HG03521 (cell line): ENCODE measurements around the gene ABCC8.
A peak's percentile ranks its signal among the peaks of the same experiment; 100 is the strongest.

ENCODE experiments used
- ATAC-seq: cut with Tn5 transposase; IDR thresholded peaks from one replicate; pipeline ENCODE4 v1.9.1; 2021; ENCODE audit warnings: mild to moderate bottlenecking, moderate library complexity; ENCODE audit not compliant: unreplicated experiment

The ABCC8 gene

DNA sequence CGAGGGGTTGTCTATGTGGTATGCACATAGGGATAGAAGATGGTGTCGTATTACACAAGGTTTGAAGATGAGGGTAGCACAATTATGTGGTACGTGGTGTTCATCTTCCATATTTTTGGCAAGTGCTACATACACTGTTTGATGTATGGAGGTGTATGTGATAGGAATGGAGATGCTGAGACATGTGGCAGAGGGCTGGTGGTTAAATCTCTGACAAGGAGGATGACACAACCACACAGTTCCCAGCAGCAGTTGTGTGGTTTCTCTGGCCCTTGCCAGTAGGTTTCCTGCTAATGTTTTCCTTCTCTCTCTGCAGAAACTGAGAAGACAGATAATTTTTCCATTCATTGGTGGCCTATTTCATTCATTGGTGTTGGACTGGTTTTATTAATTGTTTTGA lies 108.1 kb downstream of the ABCC8 start:
- ATAC-seq, result no peak

DNA sequence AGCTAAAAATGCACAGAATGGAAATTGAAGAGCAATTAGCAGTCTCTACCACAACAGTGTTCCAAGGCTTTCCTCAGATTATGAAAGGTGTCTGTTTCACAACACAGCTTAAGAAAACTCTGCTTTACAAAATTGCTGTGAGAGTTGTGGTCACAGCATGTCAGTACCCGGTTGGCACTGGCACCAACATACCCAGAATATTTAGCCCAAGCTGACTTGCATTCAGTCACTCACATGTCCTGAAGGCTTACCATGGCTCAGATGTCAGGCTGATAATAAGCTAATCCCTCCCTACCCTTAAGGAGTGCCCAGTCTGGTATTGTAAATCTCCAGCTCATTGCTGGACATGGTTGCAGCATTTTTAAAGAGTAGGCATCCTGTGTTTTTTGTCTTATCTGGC lies 110.2 kb downstream of the ABCC8 start:
- ATAC-seq, result no peak

DNA sequence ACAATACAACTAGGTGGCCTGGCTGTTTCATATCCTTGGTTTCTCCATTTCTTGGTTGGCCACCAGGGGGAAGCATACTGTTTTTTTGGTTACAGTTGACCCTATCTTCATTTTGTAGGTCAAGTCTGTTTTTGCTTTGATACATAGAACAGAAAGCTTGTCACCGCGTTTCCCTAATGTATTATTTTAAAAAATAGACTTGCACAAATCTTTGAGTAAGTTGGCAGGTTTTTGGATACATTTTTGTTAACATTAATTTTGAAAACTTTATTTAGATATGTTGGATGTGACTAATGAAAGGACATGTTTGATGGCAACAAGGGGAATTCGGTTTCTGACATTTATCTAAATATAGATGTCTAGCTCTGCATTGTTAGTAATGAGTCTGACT lies 122.0 kb downstream of the ABCC8 start:
- ATAC-seq, result no peak

DNA sequence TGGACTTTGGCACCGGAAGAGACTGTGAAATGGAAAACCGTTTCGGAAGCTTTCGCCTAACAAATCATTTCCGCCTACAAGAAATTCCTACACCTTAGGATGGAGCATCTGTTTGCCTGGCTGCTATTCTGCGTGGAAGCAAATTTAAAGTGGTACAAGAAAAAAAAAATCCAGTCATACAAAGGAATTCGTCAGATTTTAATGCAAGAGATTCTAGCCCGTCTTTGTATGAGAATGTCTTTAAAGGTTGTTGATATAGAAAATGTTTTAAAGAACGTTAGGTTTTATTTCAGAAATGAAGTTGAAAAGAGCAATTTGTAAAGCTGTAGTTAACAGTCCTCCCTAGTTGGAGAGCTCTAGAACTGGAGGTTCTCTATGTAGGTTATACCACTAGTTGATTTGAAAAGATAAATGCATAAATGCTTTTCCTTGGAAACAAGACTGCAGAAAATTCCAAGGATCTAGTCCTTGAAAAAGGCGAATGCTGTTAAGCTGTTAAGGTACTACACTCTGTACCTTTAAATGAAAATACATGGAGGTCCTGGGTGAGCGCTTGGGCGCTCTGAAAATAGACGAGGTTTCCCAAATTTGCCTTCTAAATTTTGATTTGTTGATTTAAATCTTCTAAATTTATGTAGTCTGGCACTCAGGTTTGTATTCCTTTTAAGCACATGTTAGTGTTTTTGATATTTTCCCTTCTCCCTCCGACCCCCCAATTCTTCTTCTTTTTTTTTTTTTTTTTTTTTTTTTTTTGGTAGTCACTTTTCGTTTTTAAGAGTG lies 122.6 kb downstream of the ABCC8 start:
- no peak for ATAC-seq

DNA sequence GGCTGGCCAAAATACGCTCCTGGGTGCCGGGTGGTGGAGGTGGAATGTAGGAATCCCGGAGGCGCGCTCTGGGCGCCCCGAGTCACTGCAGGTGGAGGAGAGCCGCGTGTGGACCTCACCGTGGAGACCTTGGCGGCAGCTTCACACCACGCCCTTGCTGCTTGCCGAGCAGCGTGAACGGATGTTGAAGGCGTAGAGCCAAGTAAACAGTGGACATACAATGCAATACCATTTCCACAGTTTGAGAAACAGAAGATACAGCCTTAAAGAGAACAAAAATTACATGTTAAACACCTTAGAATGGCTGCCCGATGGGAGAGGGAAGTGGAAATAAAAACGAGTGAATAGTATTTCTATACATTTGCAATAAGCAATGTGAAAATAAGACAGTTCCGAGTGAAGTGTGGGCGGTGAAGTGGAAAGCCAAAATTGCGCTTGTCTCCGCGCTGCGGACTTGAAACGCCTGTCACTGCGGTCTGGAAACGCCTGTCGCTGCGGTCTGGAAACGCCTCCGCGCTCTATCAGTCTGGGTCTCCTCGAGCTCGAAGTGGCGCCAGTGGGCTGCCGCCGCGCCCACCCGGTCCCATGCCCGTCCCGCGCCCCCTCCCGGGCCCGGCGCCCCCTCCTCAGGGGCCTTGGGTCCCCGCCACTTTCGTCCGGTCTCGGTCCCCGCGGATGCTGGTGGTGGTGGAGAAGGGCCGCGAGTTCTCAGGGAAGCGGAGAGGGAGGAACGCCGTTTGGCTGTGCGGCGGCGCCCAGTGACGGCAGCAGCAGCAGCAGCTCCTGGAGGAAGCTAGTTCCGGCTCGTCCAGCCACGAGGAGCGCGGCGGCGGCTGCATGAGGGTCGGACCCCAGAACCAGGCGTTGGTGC lies 123.5 kb downstream of the ABCC8 start:
- ATAC-seq, result peak; percentile 46

DNA sequence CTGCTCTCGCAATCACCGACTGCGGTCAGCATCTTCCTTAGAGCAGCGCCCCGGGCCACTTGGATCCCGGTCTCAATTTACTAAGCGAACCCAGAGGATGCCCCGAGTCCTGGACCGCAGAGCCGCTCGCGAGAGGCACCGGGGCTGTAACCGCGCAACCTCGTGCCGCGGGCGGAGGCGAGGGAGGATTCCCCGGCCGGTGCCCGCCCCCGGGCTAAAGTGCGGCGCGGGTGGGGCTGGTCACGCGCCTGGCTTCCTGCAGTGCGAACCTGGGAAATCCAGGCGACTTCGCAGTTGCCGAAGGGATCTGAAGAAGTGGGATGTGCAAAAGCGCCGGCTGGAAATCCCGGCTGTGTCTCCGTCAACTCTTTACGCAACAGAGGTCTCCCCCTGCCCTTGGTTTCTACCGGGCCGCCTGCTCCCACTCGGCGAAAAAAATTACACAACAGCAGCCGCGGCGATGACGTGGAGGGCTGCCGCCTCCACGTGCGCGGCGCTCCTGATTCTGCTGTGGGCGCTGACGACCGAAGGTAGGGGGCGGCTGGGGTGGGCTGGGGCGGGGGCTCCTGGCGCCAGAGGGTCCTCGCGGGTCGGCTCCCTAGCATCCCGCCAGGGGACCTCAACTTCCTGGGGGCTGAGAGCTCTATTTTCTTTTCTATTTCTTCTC lies 125.0 kb downstream of the ABCC8 start, which contains the start of gene NCR3LG1:
NCR3LG1 (plus strand) TSS at position 291 of the 667 bp plus-strand sequence; CDS start at position 461, 170 bp downstream.
- ATAC-seq, result no peak

DNA sequence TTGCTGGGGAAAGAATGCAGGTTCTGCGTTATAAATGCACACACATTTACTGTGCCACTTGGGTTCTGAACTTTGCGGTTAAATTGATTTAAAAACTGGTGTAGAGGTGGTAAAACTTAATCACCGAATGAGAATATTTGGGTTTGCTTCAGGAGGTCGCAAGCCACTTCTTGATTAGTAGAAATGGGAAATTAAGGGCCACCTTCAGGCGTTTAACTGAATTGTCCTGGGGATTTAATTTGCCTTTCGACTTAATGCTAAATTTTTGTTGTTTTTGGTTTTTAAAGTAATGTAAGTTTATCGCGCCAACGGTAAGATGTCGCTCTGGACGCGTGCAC lies 125.5 kb downstream of the ABCC8 start:
- ATAC-seq, result no peak

DNA sequence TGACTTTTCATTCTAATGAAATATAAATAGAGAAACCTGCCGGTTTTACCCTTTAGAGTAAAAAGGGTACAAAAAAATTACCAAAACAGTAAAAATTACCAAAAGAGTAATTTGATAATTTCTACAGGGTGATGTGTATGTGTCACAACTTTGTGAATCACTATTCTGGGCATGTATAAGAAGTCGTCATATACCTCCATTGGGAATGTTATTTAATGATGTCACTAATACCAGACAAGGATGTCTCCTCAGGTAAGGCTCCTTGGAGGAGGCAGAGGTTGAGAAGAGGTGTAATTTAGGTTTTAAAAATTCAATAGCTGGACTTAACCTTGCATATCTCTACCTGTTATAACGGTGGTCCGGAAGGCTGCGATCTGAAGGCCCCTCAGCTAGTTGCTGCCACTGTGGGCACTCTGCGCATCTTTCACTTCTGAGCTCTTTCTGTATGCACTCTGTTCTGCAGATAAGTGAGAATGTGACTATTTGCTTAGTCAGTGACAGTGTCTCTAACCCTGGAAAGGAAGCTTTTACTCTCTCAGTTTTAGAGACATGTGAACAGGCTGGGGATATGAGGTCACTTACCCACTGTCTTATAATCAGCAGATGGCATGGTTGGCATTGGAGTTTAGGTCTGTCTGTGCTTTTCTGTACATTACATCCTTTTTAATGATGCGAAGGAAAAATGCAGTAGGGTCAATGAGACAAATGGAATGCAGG lies 126.0 kb downstream of the ABCC8 start:
- ATAC-seq, result no peak

DNA sequence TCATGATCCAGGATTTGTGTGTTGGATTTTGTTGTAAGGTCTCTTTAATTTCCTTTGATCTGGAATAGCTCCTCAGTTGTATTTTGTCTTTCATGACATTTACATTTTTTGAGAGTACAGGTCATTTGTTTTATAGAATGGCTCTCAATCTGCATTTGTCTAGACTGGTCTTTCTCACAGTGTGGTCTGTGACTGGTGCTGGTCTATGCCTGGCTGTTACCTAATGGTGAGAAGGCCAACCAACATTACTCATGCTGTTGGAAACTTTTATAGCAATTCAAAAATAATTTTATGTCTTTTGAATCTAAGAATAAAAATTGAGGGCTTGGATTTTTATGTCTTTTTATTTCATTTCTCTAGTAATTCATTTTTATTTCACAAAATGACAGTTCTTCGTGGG lies 129.0 kb downstream of the ABCC8 start:
- no peak for ATAC-seq

DNA sequence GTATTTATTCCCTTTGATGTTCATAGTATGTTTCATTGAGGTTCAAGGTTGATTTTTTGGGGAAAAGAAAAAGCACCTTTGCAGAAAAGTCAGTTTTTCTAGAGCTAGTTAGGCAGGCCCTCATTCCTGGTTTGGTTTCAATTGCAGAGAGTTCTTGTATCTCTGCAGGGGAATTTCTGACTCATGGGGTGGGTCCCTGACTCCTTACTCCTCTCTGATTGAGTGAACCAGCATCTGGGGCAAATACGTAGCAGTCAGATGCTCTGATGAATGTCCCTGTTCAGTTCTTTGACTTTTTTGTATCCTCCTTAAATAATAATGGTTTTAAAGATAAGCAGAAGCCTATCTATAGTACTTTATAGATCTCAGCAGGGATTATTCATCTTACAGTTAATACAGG lies 132.7 kb downstream of the ABCC8 start:
- no peak for ATAC-seq

DNA sequence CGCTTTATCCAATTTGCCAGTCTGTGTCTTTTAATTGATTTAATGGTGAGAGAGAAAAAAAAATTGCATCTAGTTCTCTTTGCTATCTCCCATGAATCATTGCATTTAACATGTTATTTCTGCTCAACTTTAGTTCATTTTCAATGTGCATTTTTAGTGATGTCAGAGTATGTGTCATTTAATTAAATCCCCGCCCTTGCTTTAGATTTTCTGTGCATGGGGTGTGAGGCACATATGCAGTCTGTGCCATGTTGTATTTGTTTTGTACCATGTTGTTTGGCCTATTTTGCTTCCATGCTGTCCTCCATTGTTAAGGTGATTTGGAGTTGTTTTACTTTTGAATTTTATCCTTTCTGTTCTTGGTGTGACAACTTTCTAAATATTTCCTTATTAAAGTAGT lies 133.4 kb downstream of the ABCC8 start:
- ATAC-seq, result no peak
